BE2C (cell line): ENCODE measurements around the gene ALKBH6.

Source experiments
- DNase-seq: peaks from one replicate; pipeline ENCODE4 v3.0.0-alpha.2; 2020
- H3K27me3 ChIP-seq: fragments of 250-450 bp; sonication (Bioruptor Pico); 2 replicates; pipeline ENCODE4 v1.5.1; 2020; ENCODE audit warnings: mild to moderate bottlenecking
- H3K36me3 ChIP-seq: fragments of 250-450 bp; sonication (Bioruptor Pico); 2 replicates; pipeline ENCODE4 v1.5.1; 2020; ENCODE audit warnings: mild to moderate bottlenecking
- H3K4me1 ChIP-seq: fragments of 250-450 bp; sonication (Bioruptor Pico); 2 replicates; pipeline ENCODE4 v1.5.1; 2020
- H3K4me3 ChIP-seq: 2 replicates; pipeline ENCODE4 v1.5.1; 2011; ENCODE audit warnings: low read depth, low read length
- H3K9me3 ChIP-seq: fragments of 250-450 bp; sonication (Bioruptor Pico); 2 replicates; pipeline ENCODE4 v1.5.1; 2020
- CTCF ChIP-seq: IDR thresholded peaks from 2 replicates; pipeline ENCODE4 v1.5.1; 2012; ENCODE audit warnings: mild to moderate bottlenecking, low read depth, low read length

ALKBH6 gene

GRCh38 chr19:36054733-36055686, 41.0 kb upstream of the ALKBH6 start, which contains the start of gene WDR62:
WDR62 (plus strand) TSS chr19:36054897; CDS start chr19:36054972, 75 bp downstream.
- peak; percentile 98 for DNase-seq
- no peak for TF ChIP-seq CTCF

GRCh38 chr19:36054119-36054732, 40.2 kb upstream of the ALKBH6 start, which contains the start of gene THAP8:
THAP8 (minus strand) TSS chr19:36054285; CDS start chr19:36054217, 68 bp downstream.
- Histone ChIP-seq H3K27me3 (no peaks in the 10 kb centered on the region), H3K36me3 (no peaks in the 10 kb centered on the region; the same call in 1 of the 2 replicates), H3K4me3 (peak within 1 kb of the TSS; percentile 92), H3K9me3 (no peaks in the 10 kb centered on the region), H3K4me1 (no peaks in the 10 kb centered on the region)
- peak; percentile 52 for TF ChIP-seq CTCF
- peak; percentile 99 for DNase-seq

More at GRCh38 chr19:36054733-36055686, 41.0 kb upstream of the ALKBH6 start, which contains the start of gene WDR62:
- Histone ChIP-seq H3K4me3 (peak within 1 kb of the TSS; percentile 92), H3K4me1 (no peaks in the 10 kb centered on the region), H3K27me3 (no peaks in the 10 kb centered on the region), H3K9me3 (no peaks in the 10 kb centered on the region), H3K36me3 (peaks cover 4% of the 10 kb centered on the region)

GRCh38 chr19:36051637-36052036, 37.6 kb upstream of the ALKBH6 start:
- no peaks in the 10 kb centered on the region for H3K4me1 ChIP-seq
- no peaks in the 10 kb centered on the region for H3K9me3 ChIP-seq
- no peaks in the 10 kb centered on the region for H3K36me3 ChIP-seq
- H3K27me3 ChIP-seq, result no peaks in the 10 kb centered on the region
- no peak for DNase-seq
- H3K4me3 ChIP-seq, result no peak overlapping the region
- no peak for TF ChIP-seq CTCF

- H3K27me3 ChIP-seq, result no peaks in the 10 kb centered on the region
- no peak for DNase-seq
- TF ChIP-seq CTCF, result peak; percentile 44
- no peaks in the 10 kb centered on the region for H3K36me3 ChIP-seq
- no peaks in the 10 kb centered on the region for H3K9me3 ChIP-seq
- H3K4me3 ChIP-seq, result no peak overlapping the region
- H3K4me1 ChIP-seq, result no peaks in the 10 kb centered on the region
Measured at GRCh38 chr19:36051236-36051635, 37.2 kb upstream of the ALKBH6 start.

GRCh38 chr19:36049080-36049698, 35.2 kb upstream of the ALKBH6 start:
- no peak for DNase-seq
- Histone ChIP-seq H3K9me3 (no peaks in the 10 kb centered on the region), H3K36me3 (no peaks in the 10 kb centered on the region; the same call in 1 of the 2 replicates), H3K4me1 (no peaks in the 10 kb centered on the region), H3K4me3 (no peak overlapping the region), H3K27me3 (no peaks in the 10 kb centered on the region)
- TF ChIP-seq CTCF, result no peak
